Stimulated activated CD4-positive, alpha-beta T cell treated with anti-CD3 and anti-CD28 coated beads, Interleukin-15, amount 100 ng/mL, for 48 hours (primary cell): ENCODE measurements around the gene CAMK2G.
A peak's percentile ranks its signal among the peaks of the same experiment; 100 is the strongest.
"Not testable (repeated sequence)": the region's sequence is repeated elsewhere in the genome, so short reads cannot be mapped to it uniquely, and the experiment has no call there.

ENCODE experiments used
- DNase-seq, 2 donors: peaks; one replicate each; pipeline ENCODE4 v3.0.0-alpha.2; 2020; ENCODE audit warnings: low read depth in 2 of 2

Gene CAMK2G

GRCh38 chr10:73874267-73875138, at the start of gene CAMK2G:
Gene CAMK2G, minus strand, starts transcription at chr10:73874555. Its CDS starts 94 bp downstream, at chr10:73874461.
- peak; percentile 65 to 79 for DNase-seq

DNA sequence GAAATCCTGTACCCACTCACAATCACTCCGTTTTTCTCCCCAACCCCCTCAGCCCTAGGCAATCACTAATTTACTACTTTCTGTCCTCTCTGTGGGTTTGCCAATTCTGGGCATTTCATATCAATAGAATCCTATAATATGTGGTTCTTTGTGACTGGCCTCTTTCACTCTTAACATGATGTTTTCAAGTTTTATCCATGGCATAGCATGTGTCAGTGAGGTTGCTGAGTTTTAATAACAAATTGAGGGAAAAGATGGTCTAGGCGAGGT, 48.4 kb upstream of the CAMK2G start:
- no peak for DNase-seq

GRCh38 chr10:73922007-73922863, 47.9 kb upstream of the CAMK2G start:
- no peak for DNase-seq

- no peak for DNase-seq
Measured at GRCh38 chr10:73920089-73920488, 45.7 kb upstream of the CAMK2G start.

GRCh38 chr10:73919481-73919880, 45.1 kb upstream of the CAMK2G start:
- not testable (repeated sequence) for DNase-seq

DNA sequence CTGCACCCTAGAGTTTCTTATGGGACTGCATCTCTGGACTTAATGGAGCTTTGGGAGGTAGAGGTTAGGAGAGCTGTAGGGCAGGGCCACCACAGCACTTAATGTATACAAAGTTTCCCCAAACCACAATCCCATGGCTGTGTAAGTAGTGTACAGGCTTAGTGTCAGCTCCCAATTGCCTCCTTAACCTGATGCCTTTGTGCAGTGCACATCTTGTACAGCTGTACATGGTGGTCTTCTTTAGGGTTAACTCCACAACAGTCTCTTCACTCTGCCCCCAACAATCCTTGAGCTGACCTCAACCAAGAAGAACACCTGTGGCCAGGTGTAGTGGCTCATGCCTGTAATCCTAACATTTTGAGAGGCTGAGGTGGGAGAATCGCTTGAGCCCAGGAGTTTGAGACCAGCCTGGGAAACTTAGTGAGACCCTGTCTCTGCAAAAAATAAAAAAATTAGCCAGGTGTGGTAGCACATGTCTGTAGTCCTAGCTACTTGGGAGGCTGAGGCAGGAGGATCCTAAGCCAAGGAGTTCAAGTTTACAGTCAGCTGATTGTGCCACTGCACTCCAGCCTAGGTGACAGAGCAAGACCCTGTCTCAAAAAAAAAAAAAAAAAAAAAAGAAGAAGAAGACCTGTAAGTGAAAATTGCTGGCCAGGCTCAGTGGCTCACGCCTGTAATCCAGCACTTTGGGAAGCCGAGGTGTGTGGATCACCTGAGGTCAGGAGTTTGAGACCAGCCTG, 43.4 kb upstream of the CAMK2G start:
- DNase-seq = no peak

- DNase-seq = no peak
Measured at GRCh38 chr10:73916761-73917470, 42.6 kb upstream of the CAMK2G start.

GRCh38 chr10:73915206-73915851, 41.0 kb upstream of the CAMK2G start:
- no peak for DNase-seq

DNA sequence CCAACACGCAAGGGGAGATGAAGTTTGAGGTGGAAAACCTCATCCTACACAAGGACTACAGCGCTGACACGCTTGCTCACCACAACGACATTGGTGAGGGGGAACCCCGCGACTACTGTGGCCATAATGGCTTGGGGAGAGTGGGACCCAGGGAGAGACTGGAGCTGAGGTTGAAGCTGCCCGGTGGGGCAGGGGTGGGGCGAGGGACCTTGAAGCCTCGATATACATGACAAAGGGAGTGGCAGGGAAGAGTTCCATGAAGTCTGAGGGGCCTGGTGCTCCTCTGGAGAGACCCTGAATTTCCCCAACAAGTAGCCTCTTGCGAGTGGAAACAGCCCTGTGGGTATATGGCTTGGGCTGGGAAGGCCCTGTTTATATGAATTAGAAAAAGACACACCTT, 39.7 kb upstream of the CAMK2G start:
- DNase-seq = no peak

GRCh38 chr10:73911553-73912004, 37.2 kb upstream of the CAMK2G start:
- DNase-seq = no peak

DNA sequence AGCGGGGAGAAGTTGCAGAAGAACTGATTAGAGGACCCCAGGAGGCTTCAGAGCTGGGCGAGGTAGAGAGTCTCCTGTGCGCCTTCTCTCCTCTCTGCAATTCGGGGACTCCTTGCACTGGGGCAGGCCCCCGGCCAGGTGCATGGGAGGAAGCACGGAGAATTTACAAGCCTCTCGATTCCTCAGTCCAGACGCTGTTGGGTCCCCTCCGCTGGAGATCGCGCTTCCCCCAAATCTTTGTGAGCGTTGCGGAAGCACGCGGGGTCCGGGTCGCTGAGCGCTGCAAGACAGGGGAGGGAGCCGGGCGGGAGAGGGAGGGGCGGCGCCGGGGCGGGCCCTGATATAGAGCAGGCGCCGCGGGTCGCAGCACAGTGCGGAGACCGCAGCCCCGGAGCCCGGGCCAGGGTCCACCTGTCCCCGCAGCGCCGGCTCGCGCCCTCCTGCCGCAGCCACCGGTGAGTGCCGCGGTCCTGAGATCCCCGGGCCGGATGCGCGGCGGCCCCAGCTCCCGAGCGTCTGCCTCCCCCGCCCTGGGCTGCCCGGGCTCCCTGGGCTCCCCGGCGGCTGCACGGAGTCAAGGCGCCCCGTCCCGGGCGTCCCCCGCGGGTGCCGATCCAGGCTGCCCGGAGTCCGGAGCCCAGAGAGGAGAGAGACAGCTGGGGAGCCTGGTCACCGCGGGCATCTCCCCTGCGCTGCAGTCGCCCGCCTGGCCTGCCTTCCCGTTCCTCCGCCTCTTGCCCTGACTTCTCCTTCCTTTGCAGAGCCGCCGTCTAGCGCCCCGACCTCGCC, 36.6 kb upstream of the CAMK2G start, which contains the start of gene PLAU:
Gene PLAU (plus strand): TSS at position 369 of the 789 bp plus-strand sequence. CDS start 424 bp downstream, outside the sequence.
- no peak for DNase-seq

GRCh38 chr10:73910401-73910763, 36.0 kb upstream of the CAMK2G start:
- no peak for DNase-seq

DNA sequence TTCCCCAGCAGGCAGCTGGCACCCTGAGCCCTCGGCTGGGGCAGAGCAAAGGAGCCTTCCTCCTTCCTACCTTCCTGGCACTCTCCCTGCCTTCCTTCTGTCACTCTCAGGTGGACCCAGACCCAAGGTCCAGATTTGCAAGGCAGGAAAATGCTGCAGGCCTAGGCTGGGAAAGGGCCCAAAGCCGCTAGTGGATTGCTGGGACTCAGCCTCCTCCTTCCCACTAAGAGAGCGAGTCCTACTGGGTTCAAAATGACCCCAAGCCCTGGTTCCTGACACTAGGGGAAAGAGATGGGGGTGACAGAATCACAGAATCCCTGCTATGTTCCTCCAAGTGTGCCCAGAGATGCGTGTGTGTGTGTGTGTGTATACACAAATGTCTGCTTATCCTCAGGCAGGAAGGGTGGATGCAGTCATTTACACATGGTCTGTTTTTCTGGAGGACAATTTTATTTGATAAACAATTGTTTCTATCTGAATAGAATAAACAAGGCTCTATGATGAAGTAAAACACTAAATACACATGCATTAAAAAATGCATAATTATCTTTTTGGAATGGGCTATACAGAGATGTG, 35.3 kb upstream of the CAMK2G start:
- no peak for DNase-seq

DNA sequence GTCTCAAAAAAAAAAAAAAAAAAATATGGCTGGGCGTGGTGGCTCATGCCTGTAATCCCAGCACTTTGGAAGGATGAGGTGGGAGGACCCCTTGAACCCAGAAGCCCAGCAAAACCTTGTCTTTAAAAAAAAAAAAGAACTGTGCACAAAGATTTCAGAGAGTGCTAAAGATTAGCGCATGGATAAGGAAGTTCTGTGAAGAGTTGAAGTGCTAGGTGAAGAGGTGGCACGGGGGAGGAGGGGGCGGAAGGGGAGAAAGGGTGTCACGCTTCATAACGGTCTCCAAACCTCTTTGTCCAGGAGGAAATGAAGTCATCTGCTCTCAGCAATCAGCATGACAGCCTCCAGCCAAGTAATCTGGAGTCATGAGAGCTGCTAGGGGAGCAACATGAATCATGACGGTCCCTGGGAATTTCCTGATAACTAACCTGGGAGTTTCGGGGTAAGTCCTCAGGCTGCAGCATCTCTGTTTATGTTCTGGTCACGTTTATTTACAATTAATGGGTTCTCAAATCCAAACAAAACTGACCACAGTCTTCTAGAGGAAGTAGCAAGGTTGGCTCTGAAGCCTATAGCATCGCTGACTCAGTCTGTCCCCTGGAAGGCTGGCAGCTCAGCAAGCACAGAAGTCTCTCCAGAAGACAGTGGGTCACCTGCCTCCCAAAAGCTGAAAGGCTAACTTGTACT, 34.6 kb upstream of the CAMK2G start:
- no peak for DNase-seq

DNA sequence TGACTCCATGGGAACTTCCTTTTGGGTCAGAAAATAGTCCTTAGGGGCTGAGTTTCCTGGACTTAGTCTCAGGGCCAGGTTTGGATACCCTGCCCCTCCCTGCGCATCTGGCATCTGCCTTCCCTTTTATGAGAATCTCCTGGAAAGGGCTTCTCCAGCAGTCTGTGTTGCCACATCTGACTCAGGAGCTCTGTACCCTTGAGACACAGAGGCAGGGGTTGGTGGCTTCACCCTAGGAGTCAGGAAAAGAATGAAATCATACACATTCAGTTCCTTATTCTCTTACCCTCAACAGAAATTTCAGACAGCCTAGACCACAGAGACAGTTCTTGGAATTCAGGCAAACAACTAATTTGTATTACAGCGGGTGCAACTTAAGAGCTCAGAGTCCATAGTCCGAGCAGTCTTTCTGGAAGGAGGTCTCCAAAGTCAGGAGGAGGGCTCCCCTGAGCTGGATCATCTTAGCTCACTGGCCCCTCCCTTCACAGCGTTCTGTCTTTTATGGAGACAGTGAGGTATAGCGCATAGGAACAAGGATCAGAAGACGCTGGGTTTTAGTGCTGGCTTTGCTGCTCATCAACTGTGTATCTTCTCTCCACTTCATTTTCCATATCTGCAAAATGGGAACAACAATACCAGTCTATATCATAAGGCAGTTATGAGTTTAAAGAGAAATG, 33.6 kb upstream of the CAMK2G start:
- no peak for DNase-seq

- DNase-seq = no peak
Measured at GRCh38 chr10:73906524-73907447, 32.4 kb upstream of the CAMK2G start.

- DNase-seq = no peak
Measured at GRCh38 chr10:73905256-73906020, 31.1 kb upstream of the CAMK2G start.
